Skin epidermis (tissue), 12 donors: Measurements from ENCODE around the gene IL15RA.

Experiments
- H3K27ac ChIP-seq, 21 experiments: fragments of 200-600 bp; sonication (generic) in 11 of 21; one replicate each; pipeline ENCODE4 v1.5.0; 2020; ENCODE audit warnings: mild to moderate bottlenecking in 3 of 21, inconsistent platforms in 2 of 21, moderate library complexity in 2 of 21
- H3K4me3 ChIP-seq, 7 experiments: fragments of 200-600 bp; sonication (generic) in 2 of 7; one replicate each; pipeline ENCODE4 v1.5.0; 2020; ENCODE audit warnings: inconsistent platforms in 2 of 7, mild to moderate bottlenecking in 2 of 7, moderate library complexity in 1 of 7

IL15RA gene, protein sequence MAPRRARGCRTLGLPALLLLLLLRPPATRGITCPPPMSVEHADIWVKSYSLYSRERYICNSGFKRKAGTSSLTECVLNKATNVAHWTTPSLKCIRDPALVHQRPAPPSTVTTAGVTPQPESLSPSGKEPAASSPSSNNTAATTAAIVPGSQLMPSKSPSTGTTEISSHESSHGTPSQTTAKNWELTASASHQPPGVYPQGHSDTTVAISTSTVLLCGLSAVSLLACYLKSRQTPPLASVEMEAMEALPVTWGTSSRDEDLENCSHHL

DNA sequence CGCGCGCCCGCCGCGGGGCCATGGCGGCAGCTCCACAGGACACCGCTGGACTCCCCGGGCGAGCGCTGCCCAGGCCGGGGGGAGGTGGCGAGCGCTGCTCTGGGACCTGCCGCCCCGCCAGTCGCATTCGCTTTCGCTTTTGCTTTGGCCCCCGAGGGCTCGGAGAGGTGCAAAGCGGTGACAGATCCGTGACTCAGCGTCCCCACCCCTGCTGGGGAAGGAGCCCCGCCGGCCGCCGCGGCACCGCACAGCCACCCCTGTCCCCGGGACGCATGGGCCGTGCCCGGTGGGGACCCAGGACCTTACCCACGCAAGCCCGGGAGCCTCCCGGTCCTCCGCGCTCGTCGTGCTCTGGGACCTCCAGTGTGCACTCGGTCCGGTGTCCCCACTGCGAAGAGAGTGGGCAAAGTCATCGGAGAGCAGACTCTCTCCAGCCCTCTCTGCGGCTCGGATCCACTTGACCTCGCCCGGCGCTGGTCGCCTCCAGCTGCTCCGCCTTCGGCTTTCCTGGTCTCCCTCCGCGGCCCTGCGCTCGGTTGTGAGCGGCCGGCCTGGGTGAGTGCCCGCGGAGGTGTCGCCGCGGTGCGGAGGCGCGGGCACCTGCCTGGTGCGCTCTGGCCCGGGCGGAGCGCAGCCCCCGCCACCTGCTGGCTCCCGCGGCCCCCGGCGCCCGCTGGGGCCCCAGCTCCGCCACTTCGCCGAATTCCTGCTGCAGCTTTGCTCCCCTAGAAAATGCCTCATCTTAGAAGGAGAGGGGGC, at the start of gene IL15RA:
IL15RA (minus strand) TSS at position 73 of the 759 bp plus-strand sequence; CDS start at position 22, 51 bp downstream.
- peak within 1 kb of the TSS; percentile 46 to 99 (median 86) for H3K4me3 ChIP-seq
- peak within 1 kb of the TSS; percentile 67 to 100 (median 94) for H3K27ac ChIP-seq

DNA sequence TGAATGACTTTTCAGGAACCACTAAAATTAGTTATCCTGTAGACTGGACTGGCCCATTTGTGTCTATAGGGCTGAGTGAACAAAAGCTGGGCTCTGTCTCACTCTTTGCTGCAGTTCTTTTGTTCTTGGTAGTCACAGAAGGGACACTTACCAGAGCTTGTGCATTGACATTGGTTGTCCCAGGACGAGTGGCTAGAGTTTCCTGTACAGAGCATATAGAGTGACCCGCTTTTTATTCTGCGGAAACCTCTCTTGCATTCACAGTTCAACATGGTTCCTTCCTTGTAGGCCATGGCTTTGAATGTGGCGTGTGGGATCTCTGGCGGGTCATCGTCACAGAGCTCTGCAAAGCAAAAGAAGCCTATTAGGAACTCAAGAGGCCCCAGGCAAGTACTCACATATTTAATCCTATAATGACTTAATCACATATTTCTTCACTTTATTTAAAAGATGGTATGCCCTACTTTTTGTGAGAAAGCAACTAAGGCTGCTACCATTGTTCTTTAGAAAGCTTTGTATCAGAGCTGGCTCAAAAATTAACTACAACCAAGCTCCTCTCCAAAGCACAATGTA, 48.4 kb upstream of the IL15RA start:
- H3K4me3 ChIP-seq: no peak overlapping the region
- no peak overlapping the region for H3K27ac ChIP-seq

DNA sequence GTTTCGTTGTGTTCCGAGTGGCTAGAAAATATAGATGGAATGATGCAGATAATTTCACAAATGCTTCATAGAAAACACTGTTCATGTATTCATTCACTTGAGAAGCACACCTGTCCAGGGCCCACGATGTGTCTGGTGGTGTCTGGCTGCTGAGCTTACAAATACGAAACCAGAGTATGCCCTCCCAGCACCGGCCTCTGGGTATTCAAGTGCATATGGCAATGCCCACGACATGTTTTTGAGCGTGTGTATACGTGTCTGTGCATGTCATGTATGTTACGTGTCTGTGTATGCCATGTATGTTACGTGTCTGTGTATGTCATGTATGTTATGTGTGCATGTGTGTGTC, 47.0 kb upstream of the IL15RA start:
- Histone ChIP-seq H3K4me3 (no peak overlapping the region), H3K27ac (no peak overlapping the region)

DNA sequence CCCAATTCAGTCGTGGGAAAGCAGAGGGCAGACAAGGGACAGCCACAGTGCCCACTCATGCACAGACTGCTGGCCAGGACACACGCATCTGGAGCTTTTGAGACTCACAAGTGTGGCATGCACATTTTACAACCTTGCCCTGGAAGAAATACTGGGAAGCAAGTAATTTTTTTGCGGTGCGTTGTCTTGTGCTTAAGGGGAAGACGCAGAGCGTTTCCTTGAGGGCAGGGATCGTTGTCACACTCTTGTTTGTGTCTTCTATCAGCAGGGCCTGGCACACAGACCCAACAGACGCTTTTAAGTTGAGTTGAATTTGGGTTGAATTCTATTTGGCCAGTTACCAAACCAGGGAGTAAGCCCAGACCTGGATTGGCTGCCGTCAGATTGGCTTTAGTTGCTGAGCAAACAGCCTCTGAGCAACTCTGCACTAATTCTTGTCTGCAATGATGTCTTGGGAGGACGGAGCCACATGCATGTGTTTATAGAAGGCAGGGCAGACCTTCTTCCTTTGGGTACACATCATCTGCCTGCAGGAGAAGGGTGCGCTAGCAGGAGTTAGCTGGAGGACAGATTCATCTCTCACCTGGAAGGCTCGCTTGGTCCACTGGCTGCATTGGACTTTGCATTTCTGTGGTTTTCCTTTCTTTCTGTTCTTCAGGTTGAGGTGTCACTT, 46.5 kb upstream of the IL15RA start:
- Histone ChIP-seq H3K27ac (peak overlapping the region in 2 of 21 experiments; percentile 38 to 72), H3K4me3 (no peak overlapping the region)

DNA sequence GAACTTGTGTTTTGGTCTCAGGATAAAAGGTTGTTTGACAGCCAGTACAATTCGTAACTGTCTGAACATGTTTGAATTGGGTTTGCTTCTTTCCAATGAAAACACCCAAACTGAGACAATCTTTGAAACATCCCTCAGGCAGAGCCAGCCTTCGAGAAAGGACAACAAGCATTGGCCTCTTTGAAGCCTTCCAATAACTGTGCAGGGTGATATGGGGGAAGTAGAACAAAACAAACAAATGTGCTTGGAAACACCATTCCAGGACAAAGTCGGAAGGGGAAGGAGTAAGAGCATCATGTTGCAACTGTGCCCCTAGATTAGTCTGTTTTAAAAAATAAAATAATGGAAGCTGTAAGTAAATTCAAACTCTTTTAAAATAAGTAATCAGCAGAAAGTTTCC, 45.3 kb upstream of the IL15RA start:
- no peak overlapping the region for H3K4me3 ChIP-seq
- peak overlapping the region in 4 of 21 experiments; percentile 11 to 65 (median 46) for H3K27ac ChIP-seq

DNA sequence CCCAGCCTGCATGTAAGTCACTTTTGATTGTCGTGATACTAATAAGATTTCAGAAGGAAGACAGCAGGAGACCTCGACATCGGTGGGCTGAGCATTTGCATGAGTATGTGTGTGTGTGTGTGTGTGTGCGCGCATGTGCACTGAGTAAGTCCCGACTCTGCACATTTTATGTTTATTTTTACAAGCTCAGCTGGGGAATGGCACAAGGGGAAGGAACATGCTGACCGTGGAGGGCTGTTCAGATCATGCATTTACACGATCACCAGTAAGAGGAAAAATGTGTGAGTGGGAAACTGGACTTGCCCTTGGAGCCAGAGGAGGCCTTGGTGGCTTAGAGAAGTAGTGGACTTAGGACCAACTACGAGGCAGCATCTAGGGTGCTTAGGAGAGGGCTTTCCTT, 43.5 kb upstream of the IL15RA start:
- no peak overlapping the region for H3K4me3 ChIP-seq
- no peak overlapping the region for H3K27ac ChIP-seq

DNA sequence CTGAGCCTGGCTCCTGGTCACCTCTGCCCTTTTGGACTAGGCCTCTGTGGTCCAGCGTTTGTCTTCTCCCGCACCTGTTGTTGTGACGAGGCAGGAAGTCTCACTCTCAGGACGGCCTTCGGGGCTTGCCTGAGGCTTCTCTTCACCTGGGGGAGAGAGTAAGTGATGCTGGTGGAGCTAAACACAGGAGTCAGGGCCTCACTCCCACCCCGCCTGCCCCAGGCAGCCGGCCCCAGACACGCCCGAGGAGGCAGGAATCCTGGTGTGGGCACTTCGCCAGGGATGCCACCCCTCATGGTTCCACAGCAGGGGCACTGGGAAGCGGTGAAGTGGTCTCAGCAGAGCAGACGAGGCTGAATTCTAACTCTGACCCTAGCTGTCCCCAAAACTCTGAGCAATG, 42.5 kb upstream of the IL15RA start:
- no peak overlapping the region for H3K4me3 ChIP-seq
- H3K27ac ChIP-seq: peak overlapping the region in 1 of 21 experiments; percentile 2

DNA sequence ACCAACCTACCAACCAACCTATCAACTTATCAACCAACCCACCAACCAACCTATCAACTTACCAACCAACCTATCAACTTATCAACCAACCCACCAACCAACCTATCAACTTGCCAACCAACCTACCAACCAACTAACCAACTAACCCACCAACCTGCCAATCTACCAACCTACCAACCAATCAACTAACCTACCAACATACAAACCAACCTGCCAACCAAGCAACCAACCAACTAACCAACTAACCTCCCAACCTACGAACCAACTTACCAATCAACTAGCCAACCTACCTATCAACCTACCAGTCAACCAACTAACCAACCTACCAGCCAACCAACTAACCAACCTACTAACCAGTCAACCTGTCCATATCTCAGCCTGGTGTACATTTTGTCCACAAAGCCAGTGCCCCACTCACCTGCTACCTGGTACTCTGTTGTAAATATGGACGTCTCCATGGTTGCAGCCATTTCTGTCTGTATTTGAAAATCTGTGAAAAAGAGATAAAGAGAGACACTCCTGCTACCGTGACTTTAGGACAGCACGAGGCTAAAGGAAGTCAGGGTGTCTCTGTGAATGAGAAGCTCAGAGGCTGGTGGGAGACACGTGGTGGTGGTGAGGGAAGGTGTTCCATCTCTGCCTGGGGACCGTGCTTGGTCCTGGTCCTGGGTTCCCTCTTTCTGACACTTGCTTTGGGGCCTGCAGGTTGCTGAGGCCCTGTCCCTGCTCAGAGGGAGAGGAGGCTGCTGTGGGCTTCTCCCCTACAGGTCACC, 41.9 kb upstream of the IL15RA start:
- Histone ChIP-seq H3K4me3 (no peak overlapping the region), H3K27ac (peak overlapping the region in 2 of 21 experiments; percentile 2 to 54)

DNA sequence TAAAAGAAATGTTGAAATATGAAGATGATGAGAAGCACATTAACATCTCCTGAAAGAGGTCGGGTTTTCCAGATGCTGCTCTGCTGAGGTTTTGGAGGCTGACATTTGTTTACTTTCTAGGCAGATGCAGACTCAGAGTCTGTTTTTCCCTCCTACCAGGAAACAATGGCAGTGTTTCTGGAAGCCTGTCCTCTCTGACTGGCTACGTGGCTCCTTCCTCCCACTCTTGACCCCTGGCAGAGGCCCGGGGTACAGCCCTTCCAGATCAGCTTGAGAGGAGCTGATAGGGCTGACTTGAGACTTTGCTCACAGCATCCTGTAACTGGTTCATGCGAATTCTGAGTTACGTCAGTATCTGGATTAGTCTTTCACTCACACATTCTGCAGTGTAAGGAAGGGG, 41.1 kb upstream of the IL15RA start:
- H3K27ac ChIP-seq: peak overlapping the region in 3 of 21 experiments; percentile 53 to 78 (median 60)
- no peak overlapping the region for H3K4me3 ChIP-seq

DNA sequence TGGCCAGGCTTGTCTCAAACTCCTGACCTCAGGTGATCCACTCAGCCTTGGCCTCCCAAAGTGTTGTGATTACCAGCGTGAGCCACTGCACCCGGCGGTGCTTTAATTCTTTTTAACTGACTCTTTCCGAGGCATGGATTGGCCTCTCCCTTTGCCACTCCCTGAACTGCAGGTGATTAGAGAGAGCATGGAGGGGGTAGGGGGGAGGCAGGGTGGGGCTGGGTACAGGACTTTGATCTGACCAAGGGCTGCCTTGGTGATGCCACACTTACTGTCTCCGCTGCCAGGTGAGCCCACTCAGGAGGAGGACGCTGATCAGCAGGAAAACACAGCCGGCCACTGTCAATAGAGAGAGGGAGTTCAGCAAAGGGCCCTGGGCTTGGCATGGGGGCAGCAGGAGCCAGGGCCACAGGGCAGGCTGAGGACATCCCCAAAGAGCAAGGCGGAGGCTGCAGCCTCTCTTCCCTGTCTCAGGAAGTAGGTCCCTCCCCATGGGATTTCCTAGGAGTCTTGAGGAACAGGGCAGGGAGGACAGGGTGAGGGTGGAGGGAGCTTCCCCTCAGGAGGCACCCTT, 40.5 kb upstream of the IL15RA start:
- Histone ChIP-seq H3K4me3 (no peak overlapping the region), H3K27ac (peak overlapping the region in 6 of 21 experiments; percentile 24 to 78 (median 53))

DNA sequence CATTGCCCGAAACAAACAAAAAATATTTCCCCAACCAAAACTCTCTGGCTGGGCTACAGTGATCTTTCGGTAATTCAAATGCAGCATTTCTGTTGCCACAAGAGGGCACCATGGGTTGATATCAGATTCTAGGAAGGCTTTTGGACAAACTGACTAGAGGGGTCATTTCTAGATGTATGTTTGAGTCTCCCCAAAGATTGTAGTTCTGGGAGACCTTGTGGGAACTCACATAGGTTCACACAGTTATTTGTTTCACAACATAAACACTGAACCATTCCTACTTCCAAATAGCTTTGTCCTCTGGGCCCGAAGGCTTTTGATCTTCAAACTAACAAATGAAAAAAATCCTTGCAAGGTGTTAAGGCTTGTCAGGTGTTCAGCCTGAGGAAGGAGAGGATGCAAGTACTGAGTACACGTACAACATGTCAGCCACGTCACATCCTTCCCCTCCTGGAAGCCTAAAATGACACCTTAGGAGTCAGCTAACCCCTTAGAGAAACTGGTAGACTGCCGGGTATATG, 37.0 kb upstream of the IL15RA start:
- no peak overlapping the region for H3K4me3 ChIP-seq
- H3K27ac ChIP-seq: peak overlapping the region in 4 of 21 experiments; percentile 17 to 63 (median 34)

DNA sequence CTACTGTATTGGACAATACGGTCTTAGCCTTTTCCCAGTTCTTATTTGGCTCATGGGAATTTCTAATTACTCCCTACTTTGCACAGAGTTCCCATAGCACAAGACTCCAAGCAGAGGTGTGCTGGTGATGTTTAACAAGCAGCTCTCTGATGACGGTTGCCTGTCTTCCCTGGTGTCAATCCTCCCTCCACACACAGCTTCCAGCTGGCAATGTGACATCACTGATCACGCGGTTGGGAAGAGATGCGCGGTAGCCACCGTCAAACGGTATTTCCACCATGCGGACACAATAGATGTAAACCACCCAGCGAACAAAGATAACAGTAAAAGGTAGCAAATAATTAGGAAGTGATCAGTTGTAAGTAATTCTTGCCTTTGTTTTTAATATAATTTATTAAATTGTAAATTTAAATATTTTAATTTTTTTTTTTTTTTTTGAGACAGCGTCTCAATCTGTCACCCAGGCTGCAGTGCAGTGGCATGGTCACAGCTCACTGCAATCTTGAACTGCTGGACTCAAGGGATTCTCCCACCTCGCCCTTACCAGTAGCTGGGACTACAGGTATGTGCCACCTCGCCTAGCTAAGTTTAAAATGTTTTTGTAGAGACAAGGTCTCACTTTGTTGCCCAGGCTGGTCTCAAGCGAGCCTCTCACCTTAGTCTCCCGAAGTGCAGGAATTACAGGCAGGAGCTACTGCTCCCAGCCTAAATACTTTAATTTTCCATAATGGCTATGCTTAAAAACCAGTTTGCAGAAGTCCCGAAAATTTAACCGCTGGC, 36.3 kb upstream of the IL15RA start:
- H3K27ac ChIP-seq: peak overlapping the region in 3 of 21 experiments; percentile 23 to 63 (median 45)
- no peak overlapping the region for H3K4me3 ChIP-seq

DNA sequence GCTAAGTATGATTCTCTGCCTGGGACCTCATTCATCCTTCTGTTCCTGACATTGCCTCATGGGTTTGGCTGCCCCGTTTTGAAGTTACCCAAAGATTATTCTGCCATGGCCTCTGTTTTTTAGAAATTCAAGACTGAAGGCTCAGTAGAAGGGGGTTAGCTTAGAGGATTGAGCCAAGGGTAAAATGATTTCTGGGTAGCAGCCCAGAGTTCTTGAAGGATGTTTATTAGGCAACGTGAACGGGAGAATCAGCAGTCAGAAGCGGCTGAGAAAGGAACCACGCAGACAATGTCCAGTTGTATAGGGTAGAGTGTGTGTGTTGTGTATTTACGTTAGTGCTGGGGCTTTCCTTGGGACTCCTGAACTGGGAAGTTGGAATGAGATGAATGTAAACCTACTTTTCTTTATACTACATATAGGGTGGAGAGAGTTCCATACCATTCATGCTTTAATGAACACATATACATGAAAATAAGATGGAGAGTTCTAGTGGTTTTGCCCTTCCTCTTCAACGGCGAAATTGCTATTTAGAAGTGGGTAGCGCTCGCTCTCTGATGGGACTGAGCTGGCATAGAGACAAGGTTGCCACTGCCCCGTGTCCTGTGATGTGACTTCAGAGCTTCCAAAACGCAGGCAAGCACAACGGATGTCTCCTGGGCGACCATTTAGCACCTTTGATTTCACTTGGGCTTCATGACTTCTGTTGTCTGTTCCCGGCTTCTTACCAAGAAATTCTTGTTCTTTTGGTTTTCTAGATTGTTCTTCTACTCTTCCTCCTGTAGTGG, 35.0 kb upstream of the IL15RA start:
- H3K4me3 ChIP-seq: no peak overlapping the region

DNA sequence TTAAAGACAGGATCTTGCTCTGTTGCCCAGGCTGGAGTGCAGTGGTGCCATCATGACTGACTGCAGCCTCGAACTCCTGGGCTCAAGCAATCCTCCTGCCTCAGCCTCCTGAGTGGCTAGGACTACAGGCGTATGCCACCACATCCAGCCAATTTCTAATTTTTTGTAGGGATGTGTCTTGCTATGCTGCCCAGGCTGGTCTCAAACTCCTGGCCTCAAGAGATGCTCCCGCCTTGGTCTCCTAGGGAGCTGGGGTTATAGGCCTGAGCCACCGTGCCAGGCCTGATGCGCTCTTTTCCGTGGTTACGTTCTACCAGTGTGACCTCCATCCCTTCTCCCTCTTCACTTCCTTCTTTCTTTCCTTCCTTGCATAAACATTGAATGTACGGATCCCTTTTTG, 34.2 kb upstream of the IL15RA start:
- H3K27ac ChIP-seq: no peak overlapping the region

More for the DNA sequence above, 35.0 kb upstream of the IL15RA start:
- H3K27ac ChIP-seq: no peak overlapping the region

DNA sequence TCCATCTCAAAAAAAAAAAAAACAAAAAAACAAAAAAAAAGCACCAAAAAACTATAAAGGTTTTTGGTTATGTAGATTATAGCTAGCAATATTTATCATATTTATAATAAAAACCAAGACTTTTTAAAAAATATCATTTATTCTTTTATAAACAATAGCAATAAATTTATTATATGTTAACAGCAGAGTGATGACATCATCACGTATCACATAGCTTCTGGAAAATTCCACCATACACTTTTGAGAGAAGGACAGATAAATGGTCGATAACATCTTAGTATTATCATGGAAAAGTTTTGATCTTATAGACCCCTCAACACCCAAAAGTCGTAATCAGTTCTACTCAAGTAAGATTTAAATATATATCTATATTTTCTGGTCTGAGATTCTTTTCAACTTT, 33.2 kb upstream of the IL15RA start:
- Histone ChIP-seq H3K27ac (no peak overlapping the region), H3K4me3 (no peak overlapping the region)

More for the DNA sequence above, 34.2 kb upstream of the IL15RA start:
- no peak overlapping the region for H3K4me3 ChIP-seq

DNA sequence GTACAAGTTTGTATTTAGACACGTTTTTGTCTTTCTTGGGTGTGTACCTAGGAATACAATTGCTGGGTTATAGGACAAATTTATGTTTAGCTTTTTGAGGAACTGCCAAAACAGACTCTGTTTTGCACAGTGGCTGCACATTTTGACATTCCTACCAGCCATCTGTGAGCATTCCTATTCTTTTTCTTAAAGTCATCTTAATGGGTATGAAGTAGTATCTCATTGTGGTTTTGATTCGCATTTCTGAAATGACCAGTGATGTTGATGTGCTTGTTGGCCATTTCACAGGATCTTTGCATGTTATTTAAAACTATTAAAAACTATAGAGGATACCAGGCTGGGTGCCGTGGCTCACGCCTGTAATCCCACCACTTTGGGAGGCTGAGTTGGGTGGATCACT, 32.6 kb upstream of the IL15RA start:
- Histone ChIP-seq H3K27ac (peak overlapping the region in 2 of 21 experiments; percentile 46 to 55), H3K4me3 (no peak overlapping the region)

DNA sequence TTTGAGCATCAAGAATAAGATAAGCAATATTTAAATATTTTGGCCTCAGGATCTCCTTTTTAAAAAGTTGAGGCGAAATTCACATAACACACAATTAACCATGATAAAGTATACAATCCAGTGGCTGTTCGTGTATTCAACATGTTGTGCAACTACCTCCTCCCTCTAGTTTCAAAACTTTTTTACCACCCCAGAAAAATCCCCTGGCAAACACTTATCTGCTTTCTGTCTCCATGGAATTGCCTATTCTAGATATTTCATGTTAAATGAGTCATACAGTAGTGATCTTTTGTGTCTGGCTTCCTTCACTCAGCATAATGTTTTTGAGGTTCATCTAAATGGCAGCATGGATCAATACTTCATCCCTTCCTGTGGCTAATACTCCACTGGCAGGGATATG, 31.8 kb upstream of the IL15RA start:
- peak overlapping the region in 6 of 21 experiments; percentile 4 to 56 (median 28) for H3K27ac ChIP-seq
- H3K4me3 ChIP-seq: peak overlapping the region in 1 of 7 experiments; percentile 30
